GM19238 (cell line): Measurements from ENCODE around the gene GPATCH1.
"Not testable (repeated sequence)": the region's sequence is repeated elsewhere in the genome, so short reads cannot be mapped to it uniquely, and the experiment has no call there.

ENCODE experiments used
- DNase-seq: peaks from one replicate; pipeline ENCODE4 v3.0.0; 2011; ENCODE audit warnings: low spot score; ENCODE audit not compliant: insufficient read length

The GPATCH1 gene

DNA sequence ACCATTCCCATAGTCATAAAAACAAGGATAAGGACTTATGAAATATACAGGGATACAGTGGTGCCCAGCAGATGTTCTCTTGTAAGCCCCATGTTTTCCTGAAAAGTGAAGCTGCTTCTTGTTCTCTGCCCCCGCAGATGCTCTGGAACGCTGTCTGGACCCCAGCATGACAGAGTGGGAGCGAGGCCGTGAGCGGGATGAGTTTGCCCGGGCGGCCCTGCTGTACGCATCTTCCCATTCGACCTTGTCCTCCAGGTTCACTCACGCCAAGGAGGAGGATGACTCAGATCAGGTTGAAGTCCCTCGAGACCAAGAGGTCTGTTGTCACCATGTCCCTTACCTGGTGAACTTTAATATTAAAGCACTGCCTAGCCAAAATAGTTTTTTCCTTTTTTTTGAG is 30.6 kb downstream of the GPATCH1 start:
- DNase-seq, result no peak

- no peak for DNase-seq
These were observed 33.3 kb downstream of the GPATCH1 start for GRCh38 chr19:33114312-33114711.

GRCh38 chr19:33117501-33117900 is 36.5 kb downstream of the GPATCH1 start:
- DNase-seq, result no peak

DNA sequence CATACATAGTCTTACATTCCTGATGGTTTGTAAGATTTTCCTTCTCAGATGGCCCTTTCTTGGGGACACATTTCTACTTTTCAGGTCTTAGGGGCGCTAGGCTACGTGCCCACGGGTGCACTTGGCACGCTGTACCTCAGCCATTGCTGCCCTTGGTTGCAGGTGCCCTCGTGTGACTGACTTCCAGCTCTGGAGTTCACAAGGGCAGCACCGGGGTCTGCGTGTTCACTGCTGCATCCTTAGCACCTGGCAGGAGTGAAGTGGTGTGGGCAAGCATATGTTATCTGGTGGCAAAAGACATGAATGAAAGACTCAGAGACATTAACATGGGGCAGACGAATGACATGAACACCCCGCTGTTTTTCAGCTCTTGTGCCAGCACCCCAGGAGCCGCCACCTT is 37.7 kb downstream of the GPATCH1 start:
- no peak for DNase-seq

DNA sequence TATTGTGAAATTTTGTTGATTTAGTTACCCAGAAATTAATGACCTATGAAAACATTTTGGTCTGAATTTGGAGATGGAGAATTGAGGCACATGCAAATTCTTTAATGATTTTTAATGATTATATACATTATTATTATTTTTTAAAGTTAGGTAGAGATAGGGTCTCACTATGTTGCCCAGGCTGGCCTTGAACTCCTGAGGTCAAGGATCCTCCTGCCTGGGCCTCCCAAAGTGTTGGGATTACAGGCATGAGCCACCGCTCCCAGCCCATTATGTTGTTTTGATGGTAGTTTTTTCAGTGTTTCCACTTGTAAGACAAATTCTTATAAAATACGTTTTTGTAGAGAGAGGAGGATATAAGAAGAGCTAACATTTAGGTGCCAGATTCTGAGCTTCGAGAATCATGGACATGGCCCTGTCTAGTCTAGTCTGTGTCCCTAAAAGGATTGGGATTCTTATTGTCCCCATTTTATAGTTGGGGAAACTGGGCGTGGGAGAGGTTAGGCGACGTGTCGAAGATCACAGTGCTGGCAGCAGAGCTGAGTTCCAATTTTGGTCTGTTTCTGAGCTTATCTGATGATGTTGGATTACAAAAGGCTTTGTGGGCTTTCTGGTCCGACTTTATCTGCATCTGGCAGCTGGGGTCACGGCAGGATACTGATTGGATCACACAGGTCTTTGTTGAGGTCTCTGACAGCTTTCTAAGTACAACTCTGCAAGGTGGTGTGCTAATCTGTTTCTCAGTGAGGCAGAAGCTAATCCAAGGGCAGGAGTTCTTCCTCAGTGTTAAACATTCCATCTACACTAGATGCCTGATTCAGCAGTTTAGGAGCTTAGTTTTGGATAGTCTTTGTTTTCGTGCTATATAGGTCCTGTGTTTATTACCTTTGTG is 43.5 kb downstream of the GPATCH1 start:
- no peak for DNase-seq

DNA sequence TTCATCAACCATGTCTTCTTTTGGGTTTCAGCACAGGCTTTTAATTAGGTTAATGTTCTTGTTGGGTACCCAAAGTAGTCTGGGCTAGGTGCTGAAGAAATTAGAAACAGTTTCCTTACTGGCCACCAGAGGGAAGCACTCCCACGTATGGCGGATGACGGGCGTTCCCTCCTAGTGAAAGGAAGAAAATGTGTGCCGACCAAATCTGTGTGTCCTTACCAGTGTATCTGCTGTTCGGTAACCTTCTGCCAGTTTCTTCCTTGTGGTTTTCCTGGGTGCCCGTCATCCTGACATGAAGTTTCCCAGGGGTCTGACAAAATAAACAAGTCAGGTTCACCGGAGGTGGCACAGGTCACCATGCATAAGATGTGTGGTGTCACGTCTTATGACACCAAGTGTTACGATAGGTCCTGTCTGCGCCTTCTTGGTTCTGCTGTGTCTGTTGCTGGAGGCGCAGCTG is 45.0 kb downstream of the GPATCH1 start:
- DNase-seq, result peak; percentile 63

DNA sequence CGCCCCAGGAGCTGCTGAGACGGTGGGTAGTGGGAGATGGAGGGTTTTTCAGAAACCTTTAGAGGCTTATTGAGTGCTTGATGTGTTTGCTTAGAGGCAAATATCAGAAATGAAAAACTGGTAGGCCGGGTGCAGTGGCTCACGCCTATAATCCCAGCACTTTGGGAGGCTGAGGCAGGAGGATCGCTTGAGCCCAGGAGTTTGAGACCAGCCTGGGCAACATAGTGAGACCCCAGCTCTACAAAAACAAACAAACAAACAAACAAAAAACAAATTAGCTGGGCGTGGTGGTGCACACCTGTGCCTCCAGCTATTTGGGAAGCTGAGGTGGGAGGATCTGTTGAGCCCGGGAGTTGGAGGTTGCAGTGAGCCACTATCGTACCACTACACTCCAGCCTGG is 45.7 kb downstream of the GPATCH1 start:
- not testable (repeated sequence) for DNase-seq

GRCh38 chr19:33129901-33130300 is 48.9 kb downstream of the GPATCH1 start:
- DNase-seq, result no peak

DNA sequence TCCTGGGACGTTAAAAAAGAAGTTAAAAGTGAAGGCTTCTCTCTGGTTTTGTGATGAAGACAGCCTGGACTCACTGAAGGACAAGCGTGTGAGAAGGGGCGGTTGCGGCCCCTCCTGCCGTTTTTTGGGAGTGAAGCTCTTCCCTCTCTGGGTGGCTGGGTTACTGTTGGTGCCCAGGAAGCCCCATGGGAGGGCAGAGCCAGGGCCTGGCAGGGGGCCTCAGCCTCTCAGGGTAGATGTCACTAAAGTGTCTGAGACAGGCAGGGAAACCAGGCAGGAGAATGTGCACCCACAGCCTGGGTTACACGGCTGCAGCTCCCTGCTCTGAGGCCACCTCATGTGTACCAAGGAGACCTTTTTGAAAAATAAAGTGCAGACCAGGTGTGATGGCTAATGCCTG is 49.5 kb downstream of the GPATCH1 start:
- DNase-seq, result no peak

DNA sequence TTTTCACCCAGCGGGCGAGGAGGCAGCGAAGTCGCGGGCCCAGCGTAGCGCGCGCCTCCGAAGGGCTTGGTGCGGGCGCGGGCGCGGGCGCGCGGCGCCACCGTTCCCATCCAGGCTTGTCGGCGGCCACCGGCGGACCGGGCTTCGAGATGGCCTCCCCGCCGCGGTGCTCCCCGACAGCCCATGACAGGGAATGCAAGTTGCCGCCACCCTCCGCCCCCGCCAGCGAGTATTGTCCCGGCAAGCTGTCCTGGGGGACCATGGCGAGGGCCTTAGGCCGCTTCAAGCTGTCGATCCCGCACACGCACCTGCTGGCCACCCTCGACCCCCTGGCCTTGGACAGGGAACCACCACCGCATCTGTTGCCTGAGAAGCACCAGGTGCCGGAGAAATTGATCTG is 51.0 kb downstream of the GPATCH1 start, which contains the start of gene WDR88:
Gene WDR88 (plus strand): TSS at position 94 of the 400 bp plus-strand sequence. CDS start 56 bp downstream, at position 150.
- DNase-seq, result no peak

DNA sequence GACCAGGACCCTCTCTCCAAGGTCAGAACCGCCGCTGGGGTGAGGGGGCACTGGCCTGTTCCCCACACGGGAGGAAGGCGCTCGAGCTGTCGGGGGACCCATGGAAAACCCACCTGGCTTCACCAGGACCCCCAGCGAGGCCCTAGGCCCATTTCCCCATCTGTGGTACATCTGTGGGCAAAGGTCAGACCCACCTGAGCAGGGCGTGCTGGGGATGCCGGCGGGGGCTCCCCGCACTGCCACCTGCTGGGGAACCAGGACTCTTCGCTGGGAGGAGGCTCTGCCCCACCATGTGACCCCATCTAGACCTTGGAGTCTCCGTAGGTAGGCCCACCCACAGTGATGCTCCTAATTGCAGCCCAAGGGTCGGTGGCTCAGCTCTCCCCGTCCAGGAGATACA is 51.4 kb downstream of the GPATCH1 start:
- DNase-seq, result no peak

- no peak for DNase-seq
These were observed 52.6 kb downstream of the GPATCH1 start for GRCh38 chr19:33133438-33134031.

GRCh38 chr19:33134571-33135041 is 53.6 kb downstream of the GPATCH1 start:
- no peak for DNase-seq

DNA sequence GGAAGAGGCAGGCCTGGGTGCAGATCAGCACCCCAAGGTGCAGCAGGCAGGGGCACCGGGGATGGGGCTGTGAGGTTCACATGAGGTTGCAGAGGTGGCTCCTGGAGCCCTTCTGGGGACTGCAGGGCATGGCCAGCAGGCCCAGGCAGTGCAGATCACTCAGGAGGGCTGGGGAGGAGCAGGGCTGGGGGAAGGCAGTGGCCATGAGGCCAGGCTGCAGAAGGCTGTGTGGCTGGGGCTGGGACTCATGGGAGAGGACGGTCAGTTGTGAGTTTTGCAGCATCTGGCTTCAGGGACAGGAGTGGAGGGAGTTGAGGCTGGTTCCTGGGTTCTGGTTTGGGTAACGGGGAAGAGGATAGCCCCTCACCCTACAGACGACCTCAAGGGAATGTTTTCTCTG is 58.2 kb downstream of the GPATCH1 start:
- no peak for DNase-seq

- peak; percentile 77 for DNase-seq
These were observed 63.0 kb downstream of the GPATCH1 start for GRCh38 chr19:33143897-33144405.

DNA sequence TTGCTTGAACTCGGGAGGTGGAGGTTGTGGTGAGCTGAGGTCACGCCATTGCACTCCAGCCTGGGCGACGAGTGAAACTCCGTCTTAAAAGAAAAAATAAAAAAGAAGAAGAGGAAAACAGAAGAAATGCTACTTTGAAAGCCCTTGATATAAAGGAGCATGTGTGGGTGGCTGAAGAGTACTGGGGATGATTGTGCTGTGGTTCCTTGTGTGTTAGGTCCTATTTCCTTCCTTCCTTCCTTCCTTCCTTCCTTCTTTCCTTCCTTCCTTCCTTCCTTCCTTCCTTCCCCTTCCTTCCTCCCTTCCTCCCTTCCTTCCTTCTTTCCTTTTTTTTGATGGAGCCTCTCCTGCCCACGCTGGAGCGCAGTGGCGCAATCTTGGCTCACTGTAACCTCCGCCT is 65.2 kb downstream of the GPATCH1 start:
- no peak for DNase-seq

DNA sequence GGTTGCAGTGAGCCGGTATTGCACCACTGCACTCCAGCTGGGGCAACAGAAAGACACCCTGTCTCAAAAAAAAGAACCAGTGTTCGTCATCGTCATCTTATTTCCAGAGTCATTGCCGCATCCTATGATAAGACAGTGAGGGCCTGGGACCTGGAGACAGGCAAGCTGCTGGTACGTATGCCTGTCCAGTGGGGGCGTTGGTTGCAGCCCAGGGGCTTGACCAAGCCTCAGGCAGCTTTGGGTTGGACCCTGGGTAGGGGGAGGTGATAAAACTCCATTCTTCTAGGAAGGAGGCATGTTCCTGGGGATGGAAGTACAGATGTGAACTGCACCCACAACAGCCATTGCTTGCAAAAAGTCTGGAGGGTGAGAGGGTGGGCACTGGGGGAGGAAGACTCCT is 66.6 kb downstream of the GPATCH1 start:
- DNase-seq, result no peak

DNA sequence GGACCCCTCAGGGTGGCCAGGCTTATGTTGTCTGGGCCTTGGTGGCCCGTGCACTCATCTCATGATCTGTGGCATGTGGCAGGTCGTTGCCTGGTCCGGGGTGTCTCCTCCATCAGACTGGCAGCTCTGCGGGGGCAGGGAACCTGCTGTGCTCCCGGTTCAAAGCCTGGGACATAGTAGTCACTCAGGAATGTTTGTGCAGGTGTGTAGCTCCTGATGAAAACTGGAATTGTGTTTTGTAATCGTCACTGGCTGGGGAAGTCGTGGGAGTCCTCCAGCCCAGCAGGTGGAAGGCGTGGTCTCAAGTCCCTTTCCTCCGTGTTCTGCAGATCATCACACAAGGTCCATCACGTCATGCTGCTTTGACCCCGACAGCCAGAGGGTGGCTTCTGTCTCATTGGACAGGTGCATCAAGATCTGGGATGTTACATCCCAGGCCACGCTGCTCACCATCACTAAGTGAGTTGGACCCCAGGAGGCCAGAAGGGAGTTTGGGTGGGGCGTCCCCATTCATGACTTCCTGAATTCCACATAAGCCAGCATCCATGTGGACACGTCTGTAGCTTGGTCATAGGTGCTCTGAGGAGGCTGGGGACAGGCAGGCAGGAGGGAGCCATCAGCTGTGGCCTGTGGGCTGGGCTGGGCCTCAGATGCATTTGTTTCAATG is 70.0 kb downstream of the GPATCH1 start:
- no peak for DNase-seq

DNA sequence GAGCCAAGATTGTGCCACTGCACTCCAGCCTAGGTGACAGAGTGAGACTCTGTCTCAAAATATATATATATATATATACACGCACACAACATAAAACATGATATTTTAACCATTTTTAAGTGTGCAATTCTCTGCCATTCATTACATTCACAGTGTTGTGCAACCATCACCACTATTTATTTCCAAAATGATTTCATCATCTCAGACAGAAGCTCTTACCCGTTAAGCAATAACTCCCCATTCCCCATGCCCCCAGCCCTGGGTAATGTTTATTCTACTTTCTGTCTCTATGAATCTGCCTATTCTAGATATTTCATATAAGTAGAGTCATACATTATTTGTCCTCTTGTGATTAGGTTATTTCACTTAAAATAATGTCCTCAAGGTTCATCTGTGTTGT is 71.2 kb downstream of the GPATCH1 start:
- DNase-seq, result no peak

GRCh38 chr19:33152625-33153024 is 71.6 kb downstream of the GPATCH1 start:
- not testable (repeated sequence) for DNase-seq

DNA sequence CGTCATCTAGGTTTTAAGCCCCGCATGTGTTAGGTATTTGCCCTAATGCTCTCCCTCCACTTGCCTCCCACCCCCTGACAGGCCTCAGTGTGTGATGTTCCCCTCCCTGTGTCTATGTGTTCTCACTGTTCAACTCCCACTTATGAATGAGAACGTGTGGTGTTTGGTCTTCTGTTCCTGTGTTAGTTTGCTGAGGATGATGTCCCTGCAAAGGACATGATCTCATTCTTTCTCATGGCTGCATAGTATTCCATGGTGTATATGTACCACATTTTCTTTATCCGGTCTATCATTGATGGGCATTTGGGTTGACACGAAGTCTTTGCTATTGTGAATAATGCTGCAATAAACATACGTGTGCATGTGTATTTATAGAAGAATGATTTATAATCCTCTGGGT is 73.3 kb downstream of the GPATCH1 start:
- DNase-seq, result not testable (repeated sequence)

- no peak for DNase-seq
These were observed 75.4 kb downstream of the GPATCH1 start for GRCh38 chr19:33156334-33156733.
